Bronchial epithelial cell (primary cell): ENCODE measurements around the gene UBE3C. TPM values are rescaled to one million over a fixed set of nuclear protein-coding genes. Genes with fewer than 3 reads are reported as not detected.
"Not testable (repeated sequence)": the region's sequence is repeated elsewhere in the genome, so short reads cannot be mapped to it uniquely, and the experiment has no call there.

Experiments
- DNase-seq: peaks from one replicate; pipeline ENCODE4 v3.0.0-alpha.2; 2010; ENCODE audit warnings: low read depth
- FAIRE-seq: peaks from 2 replicates; lab custom pipeline; 2011; peaks lifted over from hg19 to GRCh38; lab: Jason Lieb, UNC
- H3K27me3 ChIP-seq: 2 replicates; pipeline ENCODE4 v1.5.1; 2011; ENCODE audit warnings: low read length; ENCODE audit not compliant: control insufficient read depth, insufficient read depth
- H3K36me3 ChIP-seq: 2 replicates; pipeline ENCODE4 v1.5.1; 2011; ENCODE audit warnings: low read length; ENCODE audit not compliant: control insufficient read depth, insufficient read depth
- H3K4me3 ChIP-seq: 2 replicates; pipeline ENCODE4 v1.5.1; 2011; ENCODE audit warnings: mild to moderate bottlenecking, low read depth, low read length, control low read depth
- CTCF ChIP-seq: IDR thresholded peaks from 2 replicates; pipeline ENCODE4 v1.5.1; 2011; ENCODE audit warnings: mild to moderate bottlenecking, moderate library complexity, low read length, control low read depth, inconsistent platforms; ENCODE audit not compliant: insufficient read depth, severe bottlenecking
- total RNA-seq: library from RNA; depleted of rRNA; stranded (reverse); fragments of >200 nt; gene quantifications from 2 replicates; pipeline ENCODE4 v1.2.1, GENCODE V29; 2014

Gene UBE3C
- total RNA-seq, 1 donor from 2014 or later = 89.5 TPM

DNA sequence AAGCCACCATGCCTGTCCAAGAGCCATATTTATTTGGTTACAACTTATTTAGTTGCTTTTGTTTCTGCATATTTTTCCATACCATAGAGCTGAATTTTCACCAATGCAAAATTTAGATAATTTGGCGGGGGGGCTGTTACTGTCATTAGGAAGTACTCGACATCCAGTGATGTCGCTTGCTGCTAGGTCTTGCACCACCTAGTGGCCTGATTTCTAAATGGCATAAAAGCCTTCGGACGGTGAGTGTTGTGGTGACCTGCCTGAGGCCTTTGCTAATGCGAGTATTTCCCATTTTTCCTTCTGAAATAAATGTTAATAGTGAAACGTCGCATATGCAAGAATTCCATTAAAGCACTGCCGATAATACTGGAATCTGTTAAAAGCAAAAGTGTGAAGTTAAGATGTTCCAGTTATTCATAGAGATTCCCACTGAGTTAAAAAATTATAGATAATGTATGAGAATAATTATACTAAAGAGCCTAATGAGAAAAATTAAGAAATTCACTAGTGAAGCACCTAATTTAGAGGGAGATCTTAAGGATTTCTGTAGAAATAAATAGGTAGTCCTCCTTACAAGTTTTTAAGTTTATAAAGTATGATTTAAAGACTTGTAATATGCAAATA is 112.0 kb downstream of the UBE3C start:
- peak; percentile 80 for TF ChIP-seq CTCF
- FAIRE-seq = no peak
- H3K4me3 ChIP-seq = no peak overlapping the region
- no peaks in the 10 kb centered on the region for H3K27me3 ChIP-seq
- peaks cover 8% of the 10 kb centered on the region for H3K36me3 ChIP-seq
- peak; percentile 70 for DNase-seq

DNA sequence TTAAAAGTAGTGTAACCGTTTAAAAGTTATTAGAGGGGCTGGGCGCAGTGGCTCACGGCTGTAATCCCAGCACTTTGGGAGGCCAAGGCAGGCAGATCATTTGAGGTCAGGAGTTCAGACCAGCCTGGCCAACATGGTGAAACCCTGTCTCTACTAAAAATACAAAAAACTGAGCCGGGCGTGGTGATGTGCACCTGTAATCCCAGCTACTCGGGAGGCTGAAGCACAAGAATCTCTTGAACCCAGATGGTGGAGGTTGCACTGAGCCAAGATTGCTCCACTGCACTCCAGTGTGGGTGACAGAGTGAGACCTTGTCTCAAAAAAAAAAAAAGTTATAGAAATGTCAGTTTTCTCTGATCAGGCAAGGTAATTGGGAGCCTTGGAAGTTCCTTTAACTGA is 113.1 kb downstream of the UBE3C start:
- peaks cover 13% of the 10 kb centered on the region for H3K36me3 ChIP-seq
- not testable (repeated sequence) for H3K4me3 ChIP-seq, H3K27me3 ChIP-seq, FAIRE-seq, DNase-seq

- H3K36me3 ChIP-seq = peaks cover 16% of the 10 kb centered on the region
Observed at GRCh38 chr7:157253850-157254249, 115.1 kb downstream of the UBE3C start.

DNA sequence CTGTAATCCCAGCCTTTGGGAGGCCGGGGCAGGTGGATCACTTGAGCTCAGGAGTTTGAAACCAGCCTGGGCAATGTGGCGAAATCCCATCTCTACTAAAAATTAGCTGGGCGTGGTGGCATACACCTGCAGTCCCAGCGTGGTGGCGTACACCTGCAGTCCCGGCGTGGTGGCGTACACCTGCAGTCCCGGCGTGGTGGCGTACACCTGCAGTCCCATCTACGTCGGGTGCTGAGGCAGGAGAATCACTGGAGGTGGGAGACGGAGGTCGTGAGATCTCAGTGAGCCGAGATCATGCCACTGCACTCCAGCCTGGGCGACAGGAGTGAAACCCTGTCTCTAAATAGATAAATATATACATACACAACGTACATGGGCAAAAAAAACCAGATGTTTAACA is 116.1 kb downstream of the UBE3C start:
- H3K4me3 ChIP-seq, H3K27me3 ChIP-seq, DNase-seq, FAIRE-seq: not testable (repeated sequence)
- peaks cover 23% of the 10 kb centered on the region for H3K36me3 ChIP-seq

More at GRCh38 chr7:157253850-157254249, 115.1 kb downstream of the UBE3C start:
- FAIRE-seq (no peak), DNase-seq (peak; percentile 66)
- TF ChIP-seq CTCF = peak; percentile 60
- Histone ChIP-seq H3K4me3 (no peak overlapping the region), H3K27me3 (no peaks in the 10 kb centered on the region)

GRCh38 chr7:157255201-157255606 is 116.5 kb downstream of the UBE3C start:
- DNase-seq (no peak), FAIRE-seq (no peak)
- Histone ChIP-seq H3K36me3 (peaks cover 24% of the 10 kb centered on the region), H3K4me3 (no peak overlapping the region), H3K27me3 (no peaks in the 10 kb centered on the region)
- TF ChIP-seq CTCF = no peak

- FAIRE-seq (no peak), DNase-seq (no peak)
- TF ChIP-seq CTCF = no peak
- H3K36me3 ChIP-seq = peaks cover 20% of the 10 kb centered on the region
- H3K4me3 ChIP-seq = no peak overlapping the region
- no peaks in the 10 kb centered on the region for H3K27me3 ChIP-seq
Observed at GRCh38 chr7:157263156-157263555, 124.4 kb downstream of the UBE3C start.

- TF ChIP-seq CTCF = no peak
- H3K4me3 ChIP-seq = no peak overlapping the region
- peaks cover 12% of the 10 kb centered on the region for H3K36me3 ChIP-seq
- DNase-seq (no peak), FAIRE-seq (no peak)
- H3K27me3 ChIP-seq = no peaks in the 10 kb centered on the region
Observed at GRCh38 chr7:157265051-157265450, 126.3 kb downstream of the UBE3C start.
